Mammary epithelial cell (primary cell): ENCODE measurements around the gene CRB2.

Experiments used
- EZH2 ChIP-seq: IDR thresholded peaks from 2 replicates; pipeline ENCODE4 v1.6.1; 2012; ENCODE audit warnings: low read length, inconsistent platforms, borderline replicate concordance
- TF ChIP-seq, protein P1 (sequence below), 2 donors: IDR thresholded peaks in 1 of 2; conservative IDR thresholded peaks in 1 of 2; 2 replicates each; pipeline ENCODE4 v1.5.1; 2011 to 2012; ENCODE audit warnings: inconsistent platforms in 2 of 2, low read length in 2 of 2, mild to moderate bottlenecking in 2 of 2, control low read depth in 1 of 2, low read depth in 1 of 2; ENCODE audit not compliant: insufficient read depth in 1 of 2; ENCODE audit errors: extremely low read depth in 1 of 2

DNA sequence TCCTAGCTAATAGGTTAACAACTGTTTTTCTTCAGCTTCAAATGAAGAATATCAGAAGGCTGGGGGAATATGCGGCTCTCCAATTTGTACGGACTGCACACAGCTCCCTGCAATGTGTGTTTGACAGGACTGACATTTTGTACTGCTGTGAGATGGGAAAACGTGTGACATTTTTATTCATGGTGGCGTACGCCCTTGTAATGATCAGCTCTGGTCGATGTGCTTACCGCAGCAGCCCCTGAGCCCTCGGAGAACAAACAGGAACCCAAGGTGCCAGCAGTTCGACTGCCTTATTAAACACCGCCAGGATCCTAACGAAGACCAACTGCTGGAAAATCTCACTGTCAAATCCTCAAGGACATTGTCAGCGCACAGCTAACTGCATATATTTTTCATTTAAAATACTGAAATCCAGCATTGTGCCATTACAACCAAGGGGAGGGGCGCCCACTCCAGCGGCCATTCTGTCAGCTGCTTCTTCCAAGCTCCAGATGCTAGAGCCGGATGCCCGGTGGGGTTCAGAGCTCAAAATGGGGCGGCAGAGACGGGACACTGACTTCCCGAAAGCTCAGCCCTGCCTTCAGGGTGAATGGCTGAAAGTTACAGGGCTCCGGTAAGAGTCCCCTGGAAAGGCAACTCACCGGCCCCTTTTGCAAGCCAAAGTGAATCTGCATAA lies 66.8 kb downstream of the CRB2 start:
- TF ChIP-seq, protein P1, sequence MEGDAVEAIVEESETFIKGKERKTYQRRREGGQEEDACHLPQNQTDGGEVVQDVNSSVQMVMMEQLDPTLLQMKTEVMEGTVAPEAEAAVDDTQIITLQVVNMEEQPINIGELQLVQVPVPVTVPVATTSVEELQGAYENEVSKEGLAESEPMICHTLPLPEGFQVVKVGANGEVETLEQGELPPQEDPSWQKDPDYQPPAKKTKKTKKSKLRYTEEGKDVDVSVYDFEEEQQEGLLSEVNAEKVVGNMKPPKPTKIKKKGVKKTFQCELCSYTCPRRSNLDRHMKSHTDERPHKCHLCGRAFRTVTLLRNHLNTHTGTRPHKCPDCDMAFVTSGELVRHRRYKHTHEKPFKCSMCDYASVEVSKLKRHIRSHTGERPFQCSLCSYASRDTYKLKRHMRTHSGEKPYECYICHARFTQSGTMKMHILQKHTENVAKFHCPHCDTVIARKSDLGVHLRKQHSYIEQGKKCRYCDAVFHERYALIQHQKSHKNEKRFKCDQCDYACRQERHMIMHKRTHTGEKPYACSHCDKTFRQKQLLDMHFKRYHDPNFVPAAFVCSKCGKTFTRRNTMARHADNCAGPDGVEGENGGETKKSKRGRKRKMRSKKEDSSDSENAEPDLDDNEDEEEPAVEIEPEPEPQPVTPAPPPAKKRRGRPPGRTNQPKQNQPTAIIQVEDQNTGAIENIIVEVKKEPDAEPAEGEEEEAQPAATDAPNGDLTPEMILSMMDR (conservative IDR thresholded peaks at IDR 0.05 in 1 of 2, IDR thresholded peaks at IDR 0.05 in 1 of 2; ENCODE audit: extremely low read depth in 1 of 2, insufficient read depth in 1 of 2, low read depth in 1 of 2, low read length in 2 of 2) = no peak
- TF ChIP-seq EZH2 = no peak
